Gastroesophageal sphincter (tissue), 4 donors: ENCODE measurements around the gene HYOU1. TPM values are rescaled to one million over a fixed set of nuclear protein-coding genes. Genes with fewer than 3 reads are reported as not detected.

Experiments used
- ATAC-seq: fragments of 150-250 bp; one replicate; pipeline ENCODE4 v1.9.1; 2016; ENCODE audit warnings: mild to moderate bottlenecking, moderate library complexity
- H3K27ac ChIP-seq, 4 donors: fragments of 200-600 bp; sonication (generic) in 3 of 4; 1 replicate in 3 of 4; 2 replicates in 1 of 4; pipeline ENCODE4 v1.5.1; 2016 to 2019
- H3K27me3 ChIP-seq: fragments of 200-600 bp; sonication (generic); one replicate; pipeline ENCODE4 v1.5.1; 2019
- H3K36me3 ChIP-seq, 2 donors: fragments of 200-600 bp; sonication (generic); one replicate each; pipeline ENCODE4 v1.5.1; 2019; ENCODE audit warnings: control low read depth in 1 of 2
- H3K4me1 ChIP-seq, 3 donors: fragments of 200-600 bp; sonication (generic); 1 replicate in 2 of 3; 2 replicates in 1 of 3; pipeline ENCODE4 v1.5.1; 2016 to 2019; ENCODE audit warnings: control low read depth in 2 of 3
- H3K4me3 ChIP-seq, 2 donors: fragments of 200-600 bp; sonication (generic); one replicate each; pipeline ENCODE4 v1.5.1; 2019; ENCODE audit warnings: mild to moderate bottlenecking in 1 of 2, moderate library complexity in 1 of 2
- H3K9me3 ChIP-seq, 3 donors: fragments of 200-600 bp; sonication (generic); one replicate each; pipeline ENCODE4 v1.5.1; 2017 to 2019; ENCODE audit warnings: control low read depth in 2 of 3
- CTCF ChIP-seq, 4 experiments: fragments of 200-600 bp in 2 of 4; fragments of 450-650 bp in 2 of 4; sonication (generic) in 1 of 4; IDR thresholded peaks; one replicate each; pipeline ENCODE4 v1.5.1; 2017 to 2019; ENCODE audit warnings: antibody characterized with exemption in 4 of 4, mild to moderate bottlenecking in 2 of 4, moderate library complexity in 2 of 4
- EP300 ChIP-seq: sonication (generic); formaldehyde crosslinking; IDR thresholded peaks from one replicate; pipeline ENCODE4 v1.6.1; 2017; ENCODE audit warnings: antibody characterized with exemption, mild to moderate bottlenecking
- POLR2A ChIP-seq, 2 donors: fragments of 450-650 bp; IDR thresholded peaks; one replicate each; pipeline ENCODE4 v1.6.1; 2017; ENCODE audit warnings: antibody characterized with exemption in 2 of 2, mild to moderate bottlenecking in 2 of 2, moderate library complexity in 1 of 2
- POLR2AphosphoS5 ChIP-seq: sonication (generic); formaldehyde crosslinking; IDR thresholded peaks from one replicate; pipeline ENCODE4 v1.6.1; 2017; ENCODE audit warnings: antibody characterized with exemption
- WGBS, 2 donors: methylation state at CpG; one replicate each; pipeline ENCODE4 v1.1.5; 2018; ENCODE audit warnings: low coverage in 1 of 2; 5-methylcytosine and 5-hydroxymethylcytosine counted together
- total RNA-seq, 4 donors: library from RNA; depleted of rRNA; stranded (reverse); fragments of >200 nt; gene quantifications; one replicate each; pipeline ENCODE4 v1.1.0, GENCODE V29; 2016

HYOU1 gene
- total RNA-seq, 4 donors from 2014 or later = 37.8 to 63.0 (median 57.9) TPM

DNA sequence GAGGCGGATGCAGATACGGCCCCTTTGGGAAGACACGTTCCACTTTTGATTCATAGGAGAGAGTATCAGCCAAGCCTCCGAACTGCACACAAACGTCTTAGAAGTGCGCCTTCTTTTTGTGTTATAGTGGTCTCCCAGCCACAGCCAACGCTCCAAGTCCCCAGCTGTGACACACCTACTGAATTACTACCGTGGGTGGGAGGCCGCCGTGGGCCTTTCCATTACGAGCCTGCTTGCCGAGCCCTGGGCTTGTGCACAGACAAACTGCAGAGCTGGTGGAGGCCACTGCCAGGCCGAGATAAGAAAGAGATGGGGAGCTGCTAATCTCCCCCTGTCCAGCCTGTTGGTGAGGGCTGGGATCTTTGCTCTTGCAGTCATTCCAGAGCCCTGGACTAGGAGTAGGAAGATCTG is 28.4 kb upstream of the HYOU1 start:
- H3K9me3 ChIP-seq = no peaks in the 10 kb centered on the region
- H3K27me3 ChIP-seq = no peaks in the 10 kb centered on the region
- no peak for TF ChIP-seq POLR2AphosphoS5
- no peak for TF ChIP-seq EP300
- TF ChIP-seq POLR2A (IDR thresholded peaks at IDR 0.05) = no peak
- no peak for TF ChIP-seq CTCF (IDR thresholded peaks at IDR 0.05)
- H3K4me3 ChIP-seq = peak overlapping the region; percentile 76 to 96
- ATAC-seq = no peak
- peaks cover 0 to 19% (median 9%) of the 10 kb centered on the region in 3 donors for H3K4me1 ChIP-seq
- H3K36me3 ChIP-seq = peaks cover 0 to 30% of the 10 kb centered on the region in 2 donors
- peak overlapping the region; percentile 88 to 95 (median 94) for H3K27ac ChIP-seq
- no CpG with 5 or more reads among the region's 13 CpGs for WGBS, 2 donors

- ATAC-seq = peak; percentile 98
- 1 to 3% methylated on average over 5 to 25 of the region's 45 CpGs for WGBS, 2 donors
- H3K36me3 ChIP-seq = peaks cover 0 to 33% of the 10 kb centered on the region in 2 donors
- TF ChIP-seq CTCF (IDR thresholded peaks at IDR 0.05) (no peak), POLR2A (IDR thresholded peaks at IDR 0.05) (peak in 1 of 2 donors; percentile 13), POLR2AphosphoS5 (peak; percentile 86)
- H3K27me3 ChIP-seq = no peaks in the 10 kb centered on the region
- no peaks in the 10 kb centered on the region for H3K9me3 ChIP-seq
- H3K4me1 ChIP-seq = peaks cover 0 to 19% (median 9%) of the 10 kb centered on the region in 3 donors
- H3K4me3 ChIP-seq = peak within 1 kb of the TSS; percentile 76 to 96
- peak within 1 kb of the TSS; percentile 88 to 95 (median 94) for H3K27ac ChIP-seq
Observed at GRCh38 chr11:119084663-119085436, 27.8 kb upstream of the HYOU1 start, which contains the start of gene HMBS. TSS of gene HMBS (plus strand) at chr11:119084881. CDS start at chr11:119085034, 153 bp downstream.

DNA sequence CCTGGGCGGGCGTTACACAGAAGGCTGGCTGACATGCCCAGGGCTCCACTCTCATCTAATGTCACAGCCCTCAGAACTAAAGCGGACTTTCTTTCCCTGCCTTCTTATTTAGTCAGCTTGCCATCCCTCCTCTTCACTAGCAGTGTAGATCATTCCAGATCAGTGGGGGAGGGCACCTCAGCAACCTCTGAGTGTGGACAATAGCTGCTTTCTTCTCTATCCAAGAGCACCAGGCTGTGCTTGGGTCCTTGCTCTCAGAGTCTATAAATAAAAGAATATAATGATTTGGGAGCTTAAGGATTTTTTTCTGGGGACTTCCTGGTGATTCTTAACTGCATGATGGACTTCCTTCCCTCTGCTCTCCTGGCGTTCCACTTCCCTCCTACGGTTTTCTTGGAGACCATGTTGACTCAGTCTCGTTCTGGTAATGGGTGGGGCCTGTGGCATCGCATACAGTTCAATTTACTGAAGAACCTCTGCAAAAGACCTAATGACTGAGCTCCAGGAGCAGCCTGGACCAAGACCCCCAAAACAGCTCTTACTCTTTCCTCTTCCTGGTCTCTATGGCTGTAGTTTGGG is 24.8 kb upstream of the HYOU1 start:
- Histone ChIP-seq H3K27ac (no peak overlapping the region), H3K36me3 (peaks cover 0 to 64% of the 10 kb centered on the region in 2 donors), H3K27me3 (no peaks in the 10 kb centered on the region), H3K9me3 (no peaks in the 10 kb centered on the region), H3K4me3 (no peak overlapping the region), H3K4me1 (peaks cover 0 to 19% (median 9%) of the 10 kb centered on the region in 3 donors)
- no peak for ATAC-seq
- WGBS, 2 donors = 40 to 55% methylated on average over 1 to 7 of the region's 7 CpGs
- TF ChIP-seq CTCF (IDR thresholded peaks at IDR 0.05) (no peak), EP300 (no peak), POLR2A (IDR thresholded peaks at IDR 0.05) (no peak)

- H3K4me3 ChIP-seq = no peak overlapping the region
- H3K9me3 ChIP-seq = no peaks in the 10 kb centered on the region
- H3K27me3 ChIP-seq = no peaks in the 10 kb centered on the region
- TF ChIP-seq EP300 (no peak), POLR2AphosphoS5 (no peak), POLR2A (IDR thresholded peaks at IDR 0.05) (no peak), CTCF (IDR thresholded peaks at IDR 0.05) (no peak)
- no peak for ATAC-seq
- 88 to 93% methylated on average over 10 to 16 of the region's 19 CpGs for WGBS, 2 donors
- peaks cover 0 to 93% of the 10 kb centered on the region in 2 donors for H3K36me3 ChIP-seq
- H3K27ac ChIP-seq = no peak overlapping the region
- no peaks in the 10 kb centered on the region for H3K4me1 ChIP-seq
Observed at GRCh38 chr11:119078675-119079420, 21.8 kb upstream of the HYOU1 start.
